HG03045 (cell line): ENCODE data around the gene PLA2G4E.
A peak's percentile ranks its signal among the peaks of the same experiment; 100 is the strongest.

ENCODE experiments used
- ATAC-seq: cut with Tn5 transposase; IDR thresholded peaks from one replicate; pipeline ENCODE4 v1.9.1; 2021; ENCODE audit warnings: mild to moderate bottlenecking, moderate library complexity; ENCODE audit not compliant: unreplicated experiment

The PLA2G4E gene

GRCh38 chr15:41979493-41980266 is 41.2 kb downstream of the PLA2G4E start:
- no peak for ATAC-seq

GRCh38 chr15:41978534-41978933 is 42.3 kb downstream of the PLA2G4E start:
- ATAC-seq: no peak

GRCh38 chr15:41977757-41978383 is 43.0 kb downstream of the PLA2G4E start:
- no peak for ATAC-seq

GRCh38 chr15:41975669-41976068 is 45.2 kb downstream of the PLA2G4E start:
- ATAC-seq: no peak

- ATAC-seq: no peak
Observed at GRCh38 chr15:41974041-41974440, 46.8 kb downstream of the PLA2G4E start.

GRCh38 chr15:41972253-41973242 is 48.3 kb downstream of the PLA2G4E start, which contains the start of gene EHD4:
Gene EHD4, minus strand, starts transcription at chr15:41972557. Its CDS starts 63 bp downstream, at chr15:41972494.
- ATAC-seq: peak; percentile 86

- ATAC-seq: peak; percentile 32
Observed at GRCh38 chr15:41971895-41972252, 49.0 kb downstream of the PLA2G4E start.

GRCh38 chr15:41971089-41971894 is 49.5 kb downstream of the PLA2G4E start:
- ATAC-seq: peak; percentile 46

- no peak for ATAC-seq
Observed at GRCh38 chr15:41970456-41970855, 50.4 kb downstream of the PLA2G4E start.

GRCh38 chr15:41969851-41970431 is 50.9 kb downstream of the PLA2G4E start:
- no peak for ATAC-seq

- no peak for ATAC-seq
Observed at GRCh38 chr15:41968701-41969100, 52.1 kb downstream of the PLA2G4E start.

- no peak for ATAC-seq
Observed at GRCh38 chr15:41967506-41968206, 53.2 kb downstream of the PLA2G4E start.

GRCh38 chr15:41966920-41967465 is 53.8 kb downstream of the PLA2G4E start:
- ATAC-seq: no peak

GRCh38 chr15:41966414-41966812 is 54.4 kb downstream of the PLA2G4E start:
- no peak for ATAC-seq

- ATAC-seq: no peak
Observed at GRCh38 chr15:41965441-41966413, 55.1 kb downstream of the PLA2G4E start.

GRCh38 chr15:41961595-41962202 is 59.1 kb downstream of the PLA2G4E start:
- ATAC-seq: no peak

- ATAC-seq: no peak
Observed at GRCh38 chr15:41961001-41961518, 59.8 kb downstream of the PLA2G4E start.
